ENCODE results near the gene DNAH8.

The DNAH8 gene

GRCh38 chr6:39059496-39060310 is 344.6 kb downstream of the DNAH8 start:
- no peak for TF ChIP-seq CTCF (conservative IDR thresholded peaks at IDR 0.05; ENCODE audit: low read length)
- no peak for DNase-seq (ENCODE audit: low read depth)
- no peak overlapping the region for H3K4me3 ChIP-seq (ENCODE audit: low read length)

GRCh38 chr6:39060467-39061160 is 345.5 kb downstream of the DNAH8 start:
- no peak overlapping the region for H3K4me3 ChIP-seq (ENCODE audit: low read length)
- no peak for TF ChIP-seq CTCF (conservative IDR thresholded peaks at IDR 0.05; ENCODE audit: low read length)
- no peak for DNase-seq (ENCODE audit: low read depth)

GRCh38 chr6:39061182-39061581 is 346.1 kb downstream of the DNAH8 start:
- H3K4me3 ChIP-seq (ENCODE audit: low read length) = no peak overlapping the region
- TF ChIP-seq CTCF (conservative IDR thresholded peaks at IDR 0.05; ENCODE audit: low read length) = no peak
- DNase-seq (ENCODE audit: low read depth) = no peak

- no peak overlapping the region for H3K4me3 ChIP-seq (ENCODE audit: low read length)
- no peak for DNase-seq (ENCODE audit: low read depth)
- TF ChIP-seq CTCF (conservative IDR thresholded peaks at IDR 0.05; ENCODE audit: low read length) = no peak
Measured at GRCh38 chr6:39061588-39061987, 346.5 kb downstream of the DNAH8 start.

GRCh38 chr6:39062014-39062740 is 347.1 kb downstream of the DNAH8 start:
- no peak for TF ChIP-seq CTCF (conservative IDR thresholded peaks at IDR 0.05; ENCODE audit: low read length)
- H3K4me3 ChIP-seq (ENCODE audit: low read length) = no peak overlapping the region
- no peak for DNase-seq (ENCODE audit: low read depth)

GRCh38 chr6:39063526-39063925 is 348.4 kb downstream of the DNAH8 start:
- no peak for TF ChIP-seq CTCF (conservative IDR thresholded peaks at IDR 0.05; ENCODE audit: low read length)
- no peak overlapping the region for H3K4me3 ChIP-seq (ENCODE audit: low read length)
- no peak for DNase-seq (ENCODE audit: low read depth)
